Measurements from ENCODE around the gene ZNF598.

DNA sequence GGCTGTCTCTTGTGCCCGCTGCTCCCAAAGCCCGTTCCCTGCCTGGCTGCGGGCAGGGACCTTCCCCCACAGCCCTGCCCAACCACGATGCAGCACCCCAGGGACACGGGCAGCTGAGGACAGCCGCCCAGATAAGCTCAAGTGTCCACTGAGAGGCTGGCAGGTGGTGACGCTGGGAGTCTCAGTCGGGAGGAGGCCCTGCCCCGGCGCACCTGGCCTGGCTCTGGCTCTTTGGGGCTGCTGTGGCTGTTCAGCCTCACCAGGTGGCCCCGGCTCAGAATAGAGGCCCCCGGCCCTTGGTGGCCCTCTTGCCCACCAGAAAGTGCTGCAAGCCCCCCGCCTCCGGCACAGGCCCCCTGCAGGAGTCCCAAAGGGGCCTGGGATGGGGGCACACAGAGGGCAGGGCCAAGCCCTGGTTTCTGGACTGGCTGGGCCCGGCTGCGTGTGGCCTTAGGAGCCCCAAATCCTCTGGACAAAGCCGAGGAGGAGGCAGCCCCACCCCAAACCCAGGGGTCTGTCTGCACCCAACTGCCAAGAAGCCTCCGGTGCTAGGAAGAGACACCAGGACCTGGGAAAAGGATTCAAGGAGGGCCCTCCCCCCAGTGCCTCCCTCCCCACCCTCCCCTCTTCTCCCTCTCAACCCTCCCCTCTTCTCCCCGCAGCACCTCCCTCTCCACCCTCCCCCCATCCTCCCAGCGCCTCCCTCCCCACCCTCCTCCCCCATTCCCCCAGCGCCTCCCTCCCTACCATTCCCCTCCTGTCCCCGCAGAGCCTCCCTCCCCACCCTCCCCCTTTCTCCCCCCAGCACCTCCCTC lies 32.8 kb upstream of the ZNF598 start:
- no peak for TF ChIP-seq POLR2A (IDR thresholded peaks at IDR 0.05; ENCODE audit: low read depth, low read length)
- no peak for TF ChIP-seq POLR2AphosphoS5 (IDR thresholded peaks at IDR 0.05; ENCODE audit: low read depth, low read length)
- no peak for TF ChIP-seq TAF1 (IDR thresholded peaks at IDR 0.05; ENCODE audit: borderline replicate concordance, low read depth, low read length)
